HG03097 (cell line): ENCODE results near the gene EMB.
"Not testable (repeated sequence)": the region's sequence is repeated elsewhere in the genome, so short reads cannot be mapped to it uniquely, and the experiment has no call there.

Experiments
- ATAC-seq: cut with Tn5 transposase; IDR thresholded peaks from one replicate; pipeline ENCODE4 v1.9.1; 2021; ENCODE audit not compliant: unreplicated experiment, low FRiP score

EMB gene

GRCh38 chr5:50440651-50441492, at the start of gene EMB:
Gene EMB (minus strand): TSS chr5:50441288. CDS start chr5:50441151, 137 bp downstream.
- peak; percentile 61 for ATAC-seq

GRCh38 chr5:50489491-50489890, 48.4 kb upstream of the EMB start:
- ATAC-seq: not testable (repeated sequence)

- not testable (repeated sequence) for ATAC-seq
Observed at GRCh38 chr5:50478790-50479189, 37.7 kb upstream of the EMB start.

GRCh38 chr5:50476549-50476948, 35.5 kb upstream of the EMB start:
- peak; percentile 99 for ATAC-seq

GRCh38 chr5:50465015-50465414, 23.9 kb upstream of the EMB start:
- not testable (repeated sequence) for ATAC-seq

- no peak for ATAC-seq
Observed at GRCh38 chr5:50463726-50464125, 22.6 kb upstream of the EMB start.

- ATAC-seq: no peak
Observed at GRCh38 chr5:50463047-50463446, 22.0 kb upstream of the EMB start.

GRCh38 chr5:50462579-50462978, 21.5 kb upstream of the EMB start:
- not testable (repeated sequence) for ATAC-seq

GRCh38 chr5:50458372-50458771, 17.3 kb upstream of the EMB start:
- ATAC-seq: not testable (repeated sequence)

GRCh38 chr5:50449241-50449640, 8.2 kb upstream of the EMB start:
- ATAC-seq: not testable (repeated sequence)

GRCh38 chr5:50447941-50448340, 6.9 kb upstream of the EMB start:
- ATAC-seq: no peak

- ATAC-seq: no peak
Observed at GRCh38 chr5:50447228-50447627, 6.1 kb upstream of the EMB start.

- ATAC-seq: peak; percentile 74
Observed at GRCh38 chr5:50445296-50445949, 4.3 kb upstream of the EMB start.

GRCh38 chr5:50442559-50443539, 1.8 kb upstream of the EMB start:
- ATAC-seq: not testable (repeated sequence)

- ATAC-seq: no peak
Observed at GRCh38 chr5:50441493-50441955, 436 bp upstream of the EMB start.

GRCh38 chr5:50439221-50439620, 1.9 kb downstream of the EMB start:
- no peak for ATAC-seq

GRCh38 chr5:50438060-50438459, 3.0 kb downstream of the EMB start:
- ATAC-seq: not testable (repeated sequence)

- ATAC-seq: peak; percentile 36
Observed at GRCh38 chr5:50435168-50435567, 5.9 kb downstream of the EMB start.

- not testable (repeated sequence) for ATAC-seq
Observed at GRCh38 chr5:50431133-50431904, 9.8 kb downstream of the EMB start.
